Epidermal melanocyte (primary cell): Measurements from ENCODE around the gene TAS2R38.

Experiments used
- DNase-seq: peaks from one replicate; pipeline ENCODE4 v3.0.0; 2011; ENCODE audit warnings: low spot score; ENCODE audit not compliant: insufficient read length

Gene TAS2R38

GRCh38 chr7:141976524-141977245 lies 3.1 kb upstream of the TAS2R38 start:
- no peak for DNase-seq

DNA sequence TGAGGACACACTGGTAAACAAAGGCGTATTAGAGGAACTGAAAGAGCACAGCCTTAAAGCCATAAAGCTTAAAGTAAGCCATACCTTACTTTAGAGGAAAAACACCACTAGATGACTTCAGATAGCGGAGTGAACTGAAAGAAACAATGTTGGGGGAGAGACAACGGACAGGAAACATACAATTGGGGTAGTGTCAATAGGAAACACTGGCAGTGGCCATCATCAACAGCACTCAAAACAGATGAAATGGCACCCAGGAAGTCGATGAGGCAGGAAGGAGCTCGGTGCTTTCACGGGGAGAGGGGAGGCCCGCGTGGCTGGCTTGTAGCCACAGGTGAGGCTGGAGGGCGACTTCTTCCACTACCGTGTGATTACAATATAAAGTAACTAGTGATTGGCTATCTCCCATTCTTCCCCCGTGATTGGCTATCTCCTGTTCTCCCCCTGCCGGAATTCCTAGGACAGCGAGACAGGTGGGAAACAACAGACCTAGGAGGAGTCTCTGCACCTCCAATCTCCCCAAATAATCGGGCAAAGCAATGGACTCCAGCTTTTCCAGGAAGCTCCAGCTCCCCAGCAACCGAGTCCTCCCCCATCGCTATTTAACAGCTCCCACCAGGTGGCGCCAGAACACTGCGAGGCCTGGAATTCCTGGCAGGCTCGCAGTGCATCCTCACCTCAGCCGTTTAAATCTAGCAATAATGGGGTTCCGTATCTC lies 2.4 kb upstream of the TAS2R38 start:
- DNase-seq = peak; percentile 34

DNA sequence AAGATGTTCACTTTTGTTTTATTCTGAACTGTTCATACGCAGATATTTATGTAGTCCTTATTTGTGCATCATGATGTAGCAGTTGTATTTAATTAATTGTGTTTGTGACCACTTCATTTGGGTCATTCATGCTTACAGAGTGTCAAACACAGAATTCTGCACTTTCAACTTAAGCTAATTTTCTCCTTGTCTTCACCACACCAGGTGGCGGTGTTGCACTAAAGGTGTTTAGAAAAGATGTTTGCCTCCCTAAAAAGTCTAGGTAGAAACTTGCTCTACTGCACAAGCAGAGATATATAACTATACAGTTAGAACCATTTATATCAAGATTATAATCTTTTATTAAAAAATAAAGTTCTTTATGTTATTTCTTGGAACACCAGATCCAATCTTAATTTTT lies 1.3 kb upstream of the TAS2R38 start:
- DNase-seq = no peak

DNA sequence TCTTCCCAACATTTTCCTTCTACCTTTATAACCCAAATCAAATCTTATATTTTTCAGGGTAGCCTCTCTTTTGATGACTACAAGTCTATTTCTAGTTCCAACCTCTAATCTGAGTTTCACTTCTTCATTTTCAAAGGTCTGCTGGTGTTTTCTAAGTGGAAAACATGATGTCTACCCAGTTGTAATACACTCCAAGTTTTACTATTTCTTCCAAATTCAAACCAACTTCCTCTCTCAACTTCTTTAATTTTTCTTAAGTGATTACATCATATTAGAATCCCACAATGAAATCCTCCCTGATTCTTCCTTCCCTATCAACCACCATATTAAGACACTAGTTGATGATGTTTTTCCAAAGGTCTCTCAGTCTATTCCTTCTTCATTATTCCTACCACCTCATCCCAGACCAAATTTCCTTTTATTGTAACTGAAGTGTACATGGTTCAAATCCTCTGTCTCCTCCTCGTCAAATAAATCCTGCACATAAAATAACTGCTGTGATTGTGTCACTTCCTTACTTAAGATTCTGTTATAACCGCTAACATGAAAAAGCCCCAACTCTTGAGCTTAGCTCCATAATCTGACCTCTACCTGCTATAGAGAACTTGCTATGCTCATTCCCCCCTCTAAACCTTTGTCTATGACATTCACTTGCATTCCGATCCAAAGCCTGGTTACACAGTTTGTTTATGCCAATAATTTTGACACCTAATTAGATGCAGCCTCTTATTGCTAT lies 12.7 kb downstream of the TAS2R38 start:
- no peak for DNase-seq

GRCh38 chr7:141956084-141956483 lies 17.5 kb downstream of the TAS2R38 start:
- DNase-seq = no peak

- no peak for DNase-seq
Measured at GRCh38 chr7:141954334-141954733, 19.2 kb downstream of the TAS2R38 start.

- DNase-seq = no peak
Measured at GRCh38 chr7:141952461-141952860, 21.1 kb downstream of the TAS2R38 start.

- no peak for DNase-seq
Measured at GRCh38 chr7:141950806-141951205, 22.8 kb downstream of the TAS2R38 start.

GRCh38 chr7:141949911-141950310 lies 23.7 kb downstream of the TAS2R38 start:
- no peak for DNase-seq

GRCh38 chr7:141949451-141949850 lies 24.1 kb downstream of the TAS2R38 start:
- DNase-seq = no peak

DNA sequence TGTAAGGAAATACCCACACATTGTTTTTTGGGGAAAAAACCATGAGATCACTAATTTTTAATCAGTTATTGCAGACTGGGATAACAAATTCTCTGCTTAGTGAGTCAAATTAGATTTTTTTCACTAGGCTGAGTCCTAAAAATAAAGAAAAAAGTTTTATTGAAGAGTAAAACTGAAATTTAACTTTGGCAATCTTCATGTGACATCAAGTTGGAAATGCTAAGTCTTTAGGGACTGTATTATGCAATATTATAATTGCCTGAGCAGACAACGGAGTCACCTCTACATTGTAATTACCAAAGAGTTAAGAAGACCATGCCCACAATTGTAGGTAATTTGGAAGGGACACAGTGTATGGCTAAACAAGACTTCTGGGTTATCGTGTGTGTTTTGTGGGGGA lies 24.6 kb downstream of the TAS2R38 start:
- DNase-seq = no peak

DNA sequence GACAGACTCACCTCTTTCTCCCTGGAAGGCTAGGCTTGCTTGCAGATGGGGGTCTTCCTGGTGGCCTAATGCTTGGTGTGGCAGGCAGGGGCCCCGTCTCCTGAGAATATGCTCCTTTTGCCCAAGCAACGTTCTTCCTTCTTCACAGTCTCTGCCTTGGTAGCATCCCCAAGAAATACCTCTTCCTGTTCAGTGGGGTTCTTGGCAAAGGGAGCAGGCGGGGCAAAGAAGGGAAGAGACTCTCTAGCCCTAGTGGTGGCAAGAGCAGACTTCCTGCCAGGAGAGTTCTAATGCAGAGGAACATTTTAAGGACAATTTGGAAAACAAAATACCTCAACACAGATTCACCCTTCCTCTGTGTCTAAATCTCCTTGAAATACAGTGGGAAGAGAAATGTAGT lies 26.8 kb downstream of the TAS2R38 start, which contains the start of gene CLEC5A:
CLEC5A (minus strand) TSS at position 179 of the 400 bp plus-strand sequence. CDS start 682 bp downstream, outside the sequence.
- no peak for DNase-seq

- no peak for DNase-seq
Measured at GRCh38 chr7:141945356-141945755, 28.2 kb downstream of the TAS2R38 start.

DNA sequence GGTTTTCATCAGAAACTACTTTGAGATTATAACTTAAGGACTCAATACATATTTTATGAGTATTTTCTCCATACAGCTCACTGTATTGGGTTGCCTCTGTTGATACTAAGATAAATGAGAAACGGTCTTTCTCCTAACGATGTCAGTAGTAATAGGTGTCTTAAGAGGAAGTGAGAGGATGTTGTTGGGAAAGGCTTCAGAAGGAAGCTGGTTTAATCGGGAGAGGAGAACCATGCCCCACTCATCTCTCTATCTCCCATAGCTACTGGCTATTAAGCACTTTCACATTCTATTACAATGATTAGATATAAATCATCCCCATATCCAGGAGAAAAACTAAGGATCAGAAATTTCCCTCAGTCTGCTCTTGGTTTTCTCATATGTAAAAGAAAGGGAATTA lies 28.8 kb downstream of the TAS2R38 start:
- DNase-seq = no peak

DNA sequence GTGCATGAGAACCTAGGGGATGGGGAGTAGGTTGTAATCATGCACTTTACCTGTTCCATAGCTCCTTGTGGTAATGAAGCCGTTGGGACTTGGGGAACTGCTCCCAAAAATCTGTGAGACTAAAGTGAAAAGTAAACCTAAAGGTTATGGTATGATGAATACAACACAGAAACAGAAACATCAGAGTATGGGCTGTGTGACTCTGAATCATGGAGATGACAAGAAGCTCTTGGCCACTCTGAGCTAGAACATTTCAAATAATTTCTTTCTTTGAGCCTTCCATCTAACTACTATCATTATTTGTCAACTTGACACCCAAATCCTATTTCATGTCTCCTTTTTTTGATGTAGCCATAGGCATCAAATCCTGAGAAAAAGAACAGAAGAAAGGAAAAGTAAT lies 29.7 kb downstream of the TAS2R38 start:
- DNase-seq = no peak

GRCh38 chr7:141941075-141941474 lies 32.5 kb downstream of the TAS2R38 start:
- DNase-seq = no peak

- DNase-seq = no peak
Measured at GRCh38 chr7:141930211-141930610, 43.4 kb downstream of the TAS2R38 start.

DNA sequence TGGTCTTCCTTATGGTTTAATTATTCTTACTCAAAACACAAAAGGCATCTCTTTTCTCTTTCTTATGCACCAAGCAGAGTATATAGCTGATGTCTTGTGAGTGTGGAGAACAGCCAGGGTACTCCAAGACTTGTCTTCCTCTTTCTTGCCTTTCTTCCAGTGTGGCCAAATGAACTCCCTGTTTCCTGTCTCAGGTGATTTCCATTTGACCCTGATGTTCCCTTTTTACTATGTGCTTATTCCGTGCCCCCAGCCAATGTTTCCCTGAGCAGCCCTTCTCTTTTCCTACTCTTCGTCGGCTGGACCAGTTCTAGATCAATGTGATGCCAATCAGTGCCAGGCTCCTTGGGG lies 44.8 kb downstream of the TAS2R38 start:
- DNase-seq = no peak

- DNase-seq = no peak
Measured at GRCh38 chr7:141928146-141928844, 45.3 kb downstream of the TAS2R38 start.
